ENCODE data around the gene C10orf90.

Gene C10orf90

DNA sequence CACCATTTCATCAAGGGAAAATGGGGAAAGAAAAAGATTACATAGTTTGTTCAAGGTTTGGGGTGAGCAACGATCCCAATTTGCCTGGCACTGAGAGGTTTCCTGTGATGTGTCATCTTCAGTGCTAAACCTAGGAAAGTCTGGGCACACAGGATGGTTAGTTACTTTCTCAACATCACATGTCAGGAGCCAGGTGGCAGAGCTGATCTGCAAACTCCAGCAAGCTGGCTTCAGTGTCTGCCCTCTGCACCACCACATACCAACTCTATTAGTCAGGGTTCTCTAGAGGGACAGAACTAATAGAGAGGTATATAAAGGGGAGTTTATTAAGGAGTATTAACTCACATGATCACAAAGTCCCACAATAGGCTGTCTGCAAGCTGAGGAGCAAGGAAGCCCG, 293.5 kb downstream of the C10orf90 start:
- Mint-ChIP-seq H3K4me3 (no peak overlapping the region), H3K36me3 (no peaks in the 10 kb centered on the region), H3K27me3 (no peaks in the 10 kb centered on the region), H3K9me3 (ENCODE audit: low read depth) (peaks cover 11% of the 10 kb centered on the region), H3K27ac (no peak overlapping the region), H3K4me1 (ENCODE audit: low read depth) (no peaks in the 10 kb centered on the region)

DNA sequence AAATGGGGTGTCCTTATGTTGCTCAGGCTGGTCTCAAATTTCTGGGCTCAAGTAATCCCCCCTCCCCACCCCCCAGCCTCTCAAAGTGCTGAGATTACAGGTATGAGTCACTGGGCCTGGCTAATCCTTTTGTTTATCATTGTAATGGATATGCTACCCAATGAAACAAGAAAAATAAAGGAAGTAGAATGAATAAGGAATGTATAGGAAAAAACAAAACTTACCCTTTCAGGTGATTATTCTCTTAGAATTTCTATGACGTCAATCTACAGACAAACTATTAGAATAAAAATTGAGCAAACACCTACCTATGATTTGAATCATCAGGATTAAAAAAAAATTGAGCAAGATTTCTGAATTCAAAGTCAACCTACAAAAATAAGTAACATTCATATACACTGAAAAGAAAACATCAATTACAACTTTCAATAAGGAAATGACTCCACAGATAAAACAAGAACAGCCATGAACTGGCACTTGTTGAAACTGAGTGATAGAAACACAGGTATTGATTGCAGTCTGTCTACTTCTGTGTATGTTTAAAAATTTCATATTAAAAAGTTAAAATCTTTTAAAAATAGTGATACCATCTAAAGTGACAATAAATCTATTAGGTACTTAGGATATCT, 294.5 kb downstream of the C10orf90 start:
- Mint-ChIP-seq H3K27me3 (peaks cover 3% of the 10 kb centered on the region), H3K9me3 (ENCODE audit: low read depth) (peaks cover 11% of the 10 kb centered on the region), H3K27ac (no peak overlapping the region), H3K4me1 (ENCODE audit: low read depth) (no peaks in the 10 kb centered on the region), H3K4me3 (no peak overlapping the region), H3K36me3 (no peaks in the 10 kb centered on the region)

DNA sequence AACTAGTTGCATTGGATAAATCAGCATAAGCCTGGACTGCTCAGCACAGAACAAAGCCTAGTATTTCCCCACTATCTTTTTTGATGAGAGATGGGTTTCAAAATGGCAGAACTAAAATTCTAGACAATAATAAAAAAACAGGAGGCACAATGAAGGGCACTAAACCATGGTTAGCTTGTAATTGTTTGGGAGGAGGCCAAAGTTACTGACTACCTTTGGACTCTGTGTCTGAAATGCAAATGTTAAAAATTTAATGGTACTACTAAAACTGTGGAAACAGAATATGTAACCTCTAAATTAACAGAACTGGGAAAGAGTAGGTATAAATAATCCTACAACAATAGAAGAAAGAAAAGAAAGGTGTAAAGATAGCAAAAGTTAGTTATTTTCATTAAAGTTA, 295.2 kb downstream of the C10orf90 start:
- Mint-ChIP-seq H3K4me3 (no peak overlapping the region), H3K27me3 (peaks cover 3% of the 10 kb centered on the region), H3K27ac (no peak overlapping the region), H3K36me3 (no peaks in the 10 kb centered on the region), H3K4me1 (ENCODE audit: low read depth) (no peaks in the 10 kb centered on the region), H3K9me3 (ENCODE audit: low read depth) (peaks cover 11% of the 10 kb centered on the region)

Data from activated naive CD8-positive, alpha-beta T cell (primary cell).